EH (cell line): ENCODE results near the gene BRINP1.
"Not testable (repeated sequence)": the region's sequence is repeated elsewhere in the genome, so short reads cannot be mapped to it uniquely, and the experiment has no call there.

Source experiments
- DNase-seq: peaks from one replicate; pipeline ENCODE4 v3.0.0-alpha.2; 2015; ENCODE audit warnings: low read depth

Gene BRINP1

DNA sequence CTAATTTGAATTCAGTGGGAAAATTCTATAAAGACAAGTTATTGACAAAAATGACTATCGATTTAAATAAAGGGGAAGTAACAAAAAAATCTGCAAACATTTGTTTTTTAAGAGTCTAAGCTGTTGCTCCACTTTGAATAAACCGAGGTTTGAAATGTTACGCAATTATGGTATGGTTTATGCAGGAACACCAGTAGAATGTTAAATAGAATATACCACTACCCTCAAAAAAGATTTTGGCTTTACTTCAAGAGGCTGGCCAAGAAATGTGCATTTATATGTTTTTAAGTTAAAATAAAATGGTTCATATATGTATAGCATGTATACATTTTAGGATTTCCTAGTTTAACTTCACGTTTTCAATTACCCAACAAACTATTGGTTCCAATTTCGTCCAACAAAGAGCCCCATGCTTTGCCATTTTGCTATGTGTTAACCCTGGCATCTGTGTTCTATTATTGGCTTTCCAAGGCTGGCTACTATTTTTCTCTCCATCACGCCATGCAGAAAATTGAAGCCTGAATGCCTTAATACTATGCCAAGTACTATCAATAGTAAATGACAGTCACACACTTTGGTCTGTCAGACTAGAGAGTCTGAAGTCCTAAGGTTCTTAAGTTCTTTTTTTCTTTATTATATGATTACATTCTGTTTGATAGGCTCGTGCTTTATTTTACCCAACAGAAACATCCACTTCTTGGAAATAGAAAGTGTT, 171.2 kb downstream of the BRINP1 start:
- no peak for DNase-seq

DNA sequence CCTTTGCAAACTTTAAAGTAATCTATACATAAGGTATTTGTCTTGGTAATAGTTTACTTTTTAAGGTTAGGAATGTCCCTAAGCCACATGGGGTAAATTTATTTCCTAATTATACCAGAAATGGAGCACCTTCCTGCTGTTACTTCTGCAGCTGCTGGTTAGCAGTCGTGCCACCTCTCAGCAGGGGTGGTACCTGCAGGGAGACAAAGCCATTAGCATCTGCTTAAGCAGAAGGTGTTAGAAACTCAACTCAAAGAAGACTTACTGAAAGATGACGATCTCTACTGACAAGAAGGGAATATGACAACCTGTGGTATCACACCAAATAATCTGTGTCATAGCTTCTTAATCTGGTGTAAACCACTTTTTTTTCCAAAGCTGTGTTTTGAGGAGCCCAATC, 173.7 kb downstream of the BRINP1 start:
- DNase-seq = no peak

- no peak for DNase-seq
Measured at GRCh38 chr9:119185298-119185697, 183.9 kb downstream of the BRINP1 start.

DNA sequence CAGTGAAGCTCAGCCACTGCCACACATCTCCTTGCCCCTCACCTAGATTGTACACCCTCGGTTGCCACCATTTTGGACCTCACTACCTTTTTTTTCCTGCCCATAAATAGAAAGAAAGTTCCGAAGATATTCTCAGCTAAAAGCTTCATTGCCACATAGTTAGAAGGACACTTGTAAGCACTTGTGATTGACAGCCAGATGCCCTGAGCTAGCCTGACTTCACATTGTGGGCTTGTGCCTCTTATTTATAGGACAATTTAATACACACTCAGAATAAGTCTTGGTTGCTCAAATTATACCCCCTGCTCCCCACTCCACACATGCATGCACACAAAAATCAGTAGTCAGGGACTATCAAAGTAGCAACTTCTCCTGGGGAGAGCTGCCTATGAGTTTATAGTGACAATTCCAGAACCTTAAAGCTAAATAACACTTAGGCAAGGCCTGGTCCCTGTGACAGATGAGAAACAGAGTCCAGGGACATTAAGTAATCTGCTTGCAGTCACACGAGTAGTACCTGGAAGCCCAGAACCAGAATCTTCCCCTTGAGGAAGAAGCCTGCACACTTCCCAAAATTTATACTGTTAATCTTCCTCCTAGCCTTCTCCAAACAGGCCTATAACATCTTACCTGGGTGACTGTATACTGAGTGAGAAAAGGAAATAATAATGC, 184.8 kb downstream of the BRINP1 start:
- DNase-seq = no peak

GRCh38 chr9:119181561-119181960, 187.7 kb downstream of the BRINP1 start:
- DNase-seq = no peak

GRCh38 chr9:119180897-119181296, 188.3 kb downstream of the BRINP1 start:
- no peak for DNase-seq

GRCh38 chr9:119179701-119180100, 189.5 kb downstream of the BRINP1 start:
- no peak for DNase-seq

- DNase-seq = no peak
Measured at GRCh38 chr9:119177196-119177595, 192.0 kb downstream of the BRINP1 start.

GRCh38 chr9:119175581-119175980, 193.7 kb downstream of the BRINP1 start:
- no peak for DNase-seq

GRCh38 chr9:119169222-119169621, 200.0 kb downstream of the BRINP1 start:
- DNase-seq = not testable (repeated sequence)

DNA sequence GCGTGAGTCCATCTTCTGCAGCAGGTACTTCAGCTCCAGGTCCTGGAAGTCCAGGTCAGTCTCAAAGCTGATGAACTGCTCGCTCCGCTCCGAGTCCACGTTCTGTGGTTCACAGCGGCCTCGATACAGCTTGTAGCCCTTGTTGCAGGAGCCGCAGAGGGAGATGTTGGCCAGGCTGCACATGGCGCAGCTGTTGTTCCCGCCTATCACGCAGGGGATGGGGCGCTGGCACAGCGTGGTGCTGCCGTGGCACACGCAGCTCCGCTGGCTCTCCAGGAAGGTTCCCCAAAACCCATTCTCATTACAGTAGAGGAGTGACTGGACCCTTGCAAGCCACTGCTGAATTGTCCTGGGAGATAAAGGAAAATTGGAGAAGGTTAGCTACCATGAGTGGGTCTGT, 201.4 kb downstream of the BRINP1 start:
- DNase-seq = no peak

- no peak for DNase-seq
Measured at GRCh38 chr9:119167267-119167666, 202.0 kb downstream of the BRINP1 start.

DNA sequence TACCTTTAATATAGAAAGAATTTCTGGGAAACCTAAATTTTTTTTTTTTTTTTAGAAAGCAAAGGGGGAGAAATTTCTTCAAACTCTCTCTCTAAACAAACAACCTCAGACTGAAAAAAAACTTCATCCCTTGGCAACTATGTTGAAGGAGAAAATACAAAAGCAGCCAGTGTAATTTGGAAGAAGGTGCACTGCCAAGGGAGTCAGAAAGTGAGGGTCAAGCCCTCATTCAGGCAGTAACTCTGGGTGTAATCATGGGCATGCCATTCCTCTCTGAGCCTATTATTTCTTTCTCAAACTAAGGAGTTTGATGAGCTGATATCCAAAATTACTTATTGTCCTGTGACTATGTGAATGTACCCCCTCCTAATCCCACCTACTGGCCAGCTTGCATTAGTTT, 203.1 kb downstream of the BRINP1 start:
- no peak for DNase-seq

GRCh38 chr9:119165131-119165530, 204.1 kb downstream of the BRINP1 start:
- DNase-seq = no peak

- no peak for DNase-seq
Measured at GRCh38 chr9:119164716-119165115, 204.5 kb downstream of the BRINP1 start.

GRCh38 chr9:119160551-119160950, 208.7 kb downstream of the BRINP1 start:
- DNase-seq = no peak

GRCh38 chr9:119159386-119159785, 209.8 kb downstream of the BRINP1 start:
- DNase-seq = no peak

DNA sequence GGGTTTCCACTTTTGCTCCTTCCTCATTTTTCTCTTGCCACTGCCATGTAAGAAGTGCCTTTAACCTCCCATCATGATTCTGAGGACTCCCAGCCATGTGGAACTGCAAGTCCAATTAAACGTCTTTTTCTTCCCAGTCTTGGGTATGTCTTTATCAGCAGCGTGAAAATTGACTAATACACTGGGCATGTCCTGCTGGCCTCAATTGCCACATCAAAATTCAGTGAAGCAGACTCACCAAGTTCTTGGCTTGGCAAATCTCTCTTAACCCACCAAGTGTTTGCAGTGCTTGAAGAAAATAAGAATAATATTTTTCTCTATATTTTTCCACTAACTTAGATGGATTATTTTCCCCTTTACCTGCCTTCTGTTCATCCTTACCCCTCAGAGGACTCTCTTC, 212.0 kb downstream of the BRINP1 start:
- no peak for DNase-seq

GRCh38 chr9:119156354-119156753, 212.9 kb downstream of the BRINP1 start:
- DNase-seq = no peak

DNA sequence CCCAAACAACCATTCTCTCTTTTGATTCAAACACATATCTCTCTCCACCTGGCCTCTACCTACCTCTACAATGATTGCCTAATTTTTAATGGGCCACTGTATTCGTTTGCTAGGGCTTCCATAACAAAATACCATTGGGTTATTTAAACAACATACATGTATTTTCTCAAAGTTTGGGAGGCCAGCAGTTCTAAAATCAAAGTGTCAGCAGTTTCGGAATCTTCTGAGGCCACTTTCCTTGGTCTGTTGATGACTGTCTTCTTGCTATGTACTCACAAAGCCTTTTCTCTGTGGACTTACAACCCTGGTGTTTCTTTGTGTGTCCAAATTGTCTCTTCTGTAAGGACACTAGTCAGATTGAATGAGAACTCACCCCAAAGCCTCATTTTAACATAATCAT, 214.7 kb downstream of the BRINP1 start:
- DNase-seq = no peak

DNA sequence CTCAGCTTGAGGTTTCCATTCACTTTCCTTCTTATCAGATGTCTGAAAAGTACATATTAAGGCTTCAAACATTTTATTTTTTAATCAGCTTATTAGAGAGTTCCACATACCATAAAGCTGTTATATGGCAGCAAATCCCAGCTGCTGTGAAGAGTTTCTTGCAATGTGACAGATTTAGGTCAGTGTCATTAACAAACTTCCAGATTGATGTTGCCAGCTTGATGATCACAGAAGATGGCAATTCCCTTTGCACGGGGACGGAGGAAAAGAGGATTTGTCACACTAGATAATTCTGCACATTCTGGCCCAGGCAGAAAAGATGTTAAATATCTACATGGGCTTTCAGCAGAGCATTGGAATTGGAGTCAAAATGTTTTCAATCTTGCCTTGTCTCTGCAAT, 215.8 kb downstream of the BRINP1 start:
- no peak for DNase-seq

DNA sequence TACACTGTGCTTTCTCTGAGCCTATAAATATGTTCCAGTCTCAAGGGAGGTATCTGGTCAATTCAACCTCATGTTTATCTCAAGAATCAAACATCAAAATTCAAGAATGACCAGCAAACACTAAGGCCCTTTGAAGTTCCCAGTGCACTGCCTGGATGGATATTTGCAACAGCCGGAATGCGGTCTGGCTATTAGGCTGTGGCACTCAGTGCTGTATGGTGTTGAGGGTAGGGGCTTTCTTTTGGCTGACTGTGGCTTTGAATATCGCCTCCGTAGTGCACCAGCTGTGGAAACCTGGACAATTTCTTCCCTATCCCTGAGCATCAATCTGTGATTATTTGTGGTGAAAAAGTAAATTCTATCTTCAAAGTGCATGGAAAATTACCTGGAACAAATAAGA, 220.4 kb downstream of the BRINP1 start:
- DNase-seq = no peak

GRCh38 chr9:119137479-119137878, 231.8 kb downstream of the BRINP1 start:
- DNase-seq = no peak

- DNase-seq = no peak
Measured at GRCh38 chr9:119126040-119126439, 243.2 kb downstream of the BRINP1 start.
